Neural cell (in vitro differentiated cells): ENCODE data around the gene PSD2. TPM values are rescaled to one million over a fixed set of nuclear protein-coding genes. Genes with fewer than 3 reads are reported as not detected.
A peak's percentile ranks its signal among the peaks of the same experiment; 100 is the strongest.

Experiments
- H2AFZ ChIP-seq: fragments of 200-600, 300-800 bp; sonication (generic), shearing (Covaris generic); 2 replicates; pipeline ENCODE4 v1.6.0; 2014; ENCODE audit warnings: low read depth, mild to moderate bottlenecking, antibody characterized with exemption, low read length, moderate library complexity
- H3F3A ChIP-seq: fragments of 200-600 bp; shearing (Covaris generic); 2 replicates; pipeline ENCODE4 v1.6.1; 2016; ENCODE audit warnings: mild to moderate bottlenecking, moderate library complexity, mixed read lengths, antibody characterized with exemption, low read length; ENCODE audit not compliant: insufficient read depth, poor library complexity, severe bottlenecking
- H3K27ac ChIP-seq: fragments of 200-600, 300-800 bp; sonication (generic), shearing (Covaris generic); 2 replicates; pipeline ENCODE4 v1.5.1; 2014; ENCODE audit warnings: mild to moderate bottlenecking, low read length, moderate library complexity
- H3K27me3 ChIP-seq: fragments of 300-800, 200-600 bp; sonication (generic), shearing (Covaris generic); 2 replicates; pipeline ENCODE4 v1.6.0; 2014; ENCODE audit warnings: mild to moderate bottlenecking, low read depth, low read length, moderate library complexity; ENCODE audit not compliant: insufficient read depth
- H3K36me3 ChIP-seq: fragments of 300-800, 200-600 bp; sonication (generic), shearing (Covaris generic); 2 replicates; pipeline ENCODE4 v1.5.1; 2014; ENCODE audit warnings: mild to moderate bottlenecking, antibody characterized with exemption, low read length, moderate library complexity; ENCODE audit not compliant: insufficient read depth
- H3K4me2 ChIP-seq: fragments of 300-800, 200-600 bp; sonication (generic), shearing (Covaris generic); 2 replicates; pipeline ENCODE4 v1.6.0; 2014; ENCODE audit warnings: mild to moderate bottlenecking, low read length
- H3K4me3 ChIP-seq: fragments of 300-800, 200-600 bp; sonication (generic), shearing (Covaris generic); 2 replicates; pipeline ENCODE4 v1.5.1; 2014; ENCODE audit warnings: mild to moderate bottlenecking, low read length, moderate library complexity
- H3K79me2 ChIP-seq: fragments of 200-600 bp; shearing (Covaris generic); replicated peaks from 2 replicates; pipeline ENCODE4 v1.6.0; 2014; ENCODE audit warnings: mild to moderate bottlenecking, low read length, moderate library complexity; ENCODE audit not compliant: insufficient read depth
- H3K9ac ChIP-seq: fragments of 300-800, 200-600 bp; sonication (generic), shearing (Covaris generic); 2 replicates; pipeline ENCODE4 v1.6.1; 2016; ENCODE audit warnings: mild to moderate bottlenecking, low read length, mixed read lengths
- H3K9me2 ChIP-seq: fragments of 200-600 bp; shearing (Covaris generic); 2 replicates; pipeline ENCODE4 v1.6.1; 2016; ENCODE audit warnings: mild to moderate bottlenecking, low read length, mixed read lengths; ENCODE audit not compliant: insufficient read depth
- H3K9me3 ChIP-seq: fragments of 200-600, 300-800 bp; sonication (generic), shearing (Covaris generic); 2 replicates; pipeline ENCODE4 v1.6.1; 2016; ENCODE audit warnings: mild to moderate bottlenecking, mixed run types, low read length, moderate library complexity, mixed read lengths
- H4K20me1 ChIP-seq: fragments of 200-600 bp; shearing (Covaris generic); 2 replicates; pipeline ENCODE4 v1.6.1; 2016; ENCODE audit warnings: mild to moderate bottlenecking, mixed run types; ENCODE audit not compliant: insufficient read depth
- EP300 ChIP-seq: fragments of 450-650 bp; conservative IDR thresholded peaks from 2 replicates; pipeline ENCODE4 v1.6.1; 2014; ENCODE audit warnings: antibody characterized with exemption, mild to moderate bottlenecking, moderate library complexity; ENCODE audit not compliant: poor library complexity, severe bottlenecking
- EZH2 ChIP-seq: fragments of 200-600, 300-800 bp; shearing (Covaris generic), sonication (generic); IDR thresholded peaks from 2 replicates; pipeline ENCODE4 v1.6.1; 2014; ENCODE audit warnings: antibody characterized with exemption, low read length, borderline replicate concordance, mild to moderate bottlenecking; ENCODE audit not compliant: insufficient read depth, poor library complexity, severe bottlenecking
- MXI1 ChIP-seq: fragments of 450-650 bp; conservative IDR thresholded peaks from 2 replicates; pipeline ENCODE4 v1.6.1; 2014; ENCODE audit warnings: antibody characterized with exemption, mild to moderate bottlenecking; ENCODE audit not compliant: poor library complexity, severe bottlenecking
- POLR2AphosphoS5 ChIP-seq: IDR thresholded peaks from 2 replicates; pipeline ENCODE4 v1.6.1; 2012
- RAD21 ChIP-seq: fragments of 450-650 bp; conservative IDR thresholded peaks from 2 replicates; pipeline ENCODE4 v1.6.1; 2014; ENCODE audit warnings: antibody characterized with exemption, mild to moderate bottlenecking, moderate library complexity
- SMC3 ChIP-seq: fragments of 450-650 bp; conservative IDR thresholded peaks from 2 replicates; pipeline ENCODE4 v1.6.1; 2014; ENCODE audit warnings: antibody characterized with exemption, mild to moderate bottlenecking, moderate library complexity; ENCODE audit not compliant: poor library complexity
- TAF1 ChIP-seq: IDR thresholded peaks from 2 replicates; pipeline ENCODE4 v1.6.1; 2012; ENCODE audit warnings: low read depth
- polyA plus RNA-seq: library from polyadenylated mRNA; depleted of rRNA; stranded (reverse); fragments of >200 nt; gene quantifications from 2 replicates; pipeline ENCODE4 v1.2.3, GENCODE V29; 2014
- TF ChIP-seq, protein P1 (sequence below): fragments of 450-650 bp; IDR thresholded peaks from 2 replicates; pipeline ENCODE4 v1.5.1; 2014; ENCODE audit warnings: antibody characterized with exemption, mild to moderate bottlenecking, moderate library complexity; ENCODE audit not compliant: poor library complexity, severe bottlenecking
- TF ChIP-seq, protein P2 (sequence below): IDR thresholded peaks from 2 replicates; pipeline ENCODE4 v1.6.1; 2012; ENCODE audit warnings: borderline replicate concordance

The PSD2 gene
- polyA plus RNA-seq, 1 donor from 2014 or later, result 33.4 TPM

DNA sequence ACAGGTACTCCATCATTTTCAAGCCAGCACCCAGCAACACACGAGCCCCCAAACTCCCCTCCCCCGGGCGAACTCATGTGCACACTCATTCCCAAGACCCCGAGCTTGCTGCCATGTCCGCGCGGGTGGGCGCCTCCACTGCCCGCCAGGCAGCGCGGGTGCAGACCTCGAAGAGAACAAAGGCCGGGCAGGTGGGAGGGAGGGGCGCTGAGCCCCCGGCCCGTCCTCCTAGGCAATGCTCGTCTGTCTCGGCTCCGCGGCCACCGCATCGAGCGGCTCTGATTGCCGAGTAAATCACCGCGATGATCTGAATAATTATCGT, 47.1 kb upstream of the PSD2 start:
- Histone ChIP-seq H3F3A (no peaks in the 10 kb centered on the region), H3K4me2 (no peak overlapping the region), H2AFZ (no peak overlapping the region), H3K27me3 (peaks cover 30% of the 10 kb centered on the region), H4K20me1 (no peaks in the 10 kb centered on the region), H3K27ac (peak overlapping the region; percentile 30), H3K9ac (peak overlapping the region; percentile 38), H3K9me2 (no peaks in the 10 kb centered on the region), H3K79me2 (no peaks in the 10 kb centered on the region), H3K4me3 (peak overlapping the region; percentile 59), H3K36me3 (no peaks in the 10 kb centered on the region), H3K9me3 (no peaks in the 10 kb centered on the region)
- TF ChIP-seq SMC3 (no peak), RAD21 (no peak), TAF1 (no peak), POLR2AphosphoS5 (no peak), EP300 (no peak), MXI1 (no peak), EZH2 (no peak)
- TF ChIP-seq, protein P1, sequence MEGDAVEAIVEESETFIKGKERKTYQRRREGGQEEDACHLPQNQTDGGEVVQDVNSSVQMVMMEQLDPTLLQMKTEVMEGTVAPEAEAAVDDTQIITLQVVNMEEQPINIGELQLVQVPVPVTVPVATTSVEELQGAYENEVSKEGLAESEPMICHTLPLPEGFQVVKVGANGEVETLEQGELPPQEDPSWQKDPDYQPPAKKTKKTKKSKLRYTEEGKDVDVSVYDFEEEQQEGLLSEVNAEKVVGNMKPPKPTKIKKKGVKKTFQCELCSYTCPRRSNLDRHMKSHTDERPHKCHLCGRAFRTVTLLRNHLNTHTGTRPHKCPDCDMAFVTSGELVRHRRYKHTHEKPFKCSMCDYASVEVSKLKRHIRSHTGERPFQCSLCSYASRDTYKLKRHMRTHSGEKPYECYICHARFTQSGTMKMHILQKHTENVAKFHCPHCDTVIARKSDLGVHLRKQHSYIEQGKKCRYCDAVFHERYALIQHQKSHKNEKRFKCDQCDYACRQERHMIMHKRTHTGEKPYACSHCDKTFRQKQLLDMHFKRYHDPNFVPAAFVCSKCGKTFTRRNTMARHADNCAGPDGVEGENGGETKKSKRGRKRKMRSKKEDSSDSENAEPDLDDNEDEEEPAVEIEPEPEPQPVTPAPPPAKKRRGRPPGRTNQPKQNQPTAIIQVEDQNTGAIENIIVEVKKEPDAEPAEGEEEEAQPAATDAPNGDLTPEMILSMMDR, result no peak
- TF ChIP-seq, protein P2, sequence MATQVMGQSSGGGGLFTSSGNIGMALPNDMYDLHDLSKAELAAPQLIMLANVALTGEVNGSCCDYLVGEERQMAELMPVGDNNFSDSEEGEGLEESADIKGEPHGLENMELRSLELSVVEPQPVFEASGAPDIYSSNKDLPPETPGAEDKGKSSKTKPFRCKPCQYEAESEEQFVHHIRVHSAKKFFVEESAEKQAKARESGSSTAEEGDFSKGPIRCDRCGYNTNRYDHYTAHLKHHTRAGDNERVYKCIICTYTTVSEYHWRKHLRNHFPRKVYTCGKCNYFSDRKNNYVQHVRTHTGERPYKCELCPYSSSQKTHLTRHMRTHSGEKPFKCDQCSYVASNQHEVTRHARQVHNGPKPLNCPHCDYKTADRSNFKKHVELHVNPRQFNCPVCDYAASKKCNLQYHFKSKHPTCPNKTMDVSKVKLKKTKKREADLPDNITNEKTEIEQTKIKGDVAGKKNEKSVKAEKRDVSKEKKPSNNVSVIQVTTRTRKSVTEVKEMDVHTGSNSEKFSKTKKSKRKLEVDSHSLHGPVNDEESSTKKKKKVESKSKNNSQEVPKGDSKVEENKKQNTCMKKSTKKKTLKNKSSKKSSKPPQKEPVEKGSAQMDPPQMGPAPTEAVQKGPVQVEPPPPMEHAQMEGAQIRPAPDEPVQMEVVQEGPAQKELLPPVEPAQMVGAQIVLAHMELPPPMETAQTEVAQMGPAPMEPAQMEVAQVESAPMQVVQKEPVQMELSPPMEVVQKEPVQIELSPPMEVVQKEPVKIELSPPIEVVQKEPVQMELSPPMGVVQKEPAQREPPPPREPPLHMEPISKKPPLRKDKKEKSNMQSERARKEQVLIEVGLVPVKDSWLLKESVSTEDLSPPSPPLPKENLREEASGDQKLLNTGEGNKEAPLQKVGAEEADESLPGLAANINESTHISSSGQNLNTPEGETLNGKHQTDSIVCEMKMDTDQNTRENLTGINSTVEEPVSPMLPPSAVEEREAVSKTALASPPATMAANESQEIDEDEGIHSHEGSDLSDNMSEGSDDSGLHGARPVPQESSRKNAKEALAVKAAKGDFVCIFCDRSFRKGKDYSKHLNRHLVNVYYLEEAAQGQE, result no peak

DNA sequence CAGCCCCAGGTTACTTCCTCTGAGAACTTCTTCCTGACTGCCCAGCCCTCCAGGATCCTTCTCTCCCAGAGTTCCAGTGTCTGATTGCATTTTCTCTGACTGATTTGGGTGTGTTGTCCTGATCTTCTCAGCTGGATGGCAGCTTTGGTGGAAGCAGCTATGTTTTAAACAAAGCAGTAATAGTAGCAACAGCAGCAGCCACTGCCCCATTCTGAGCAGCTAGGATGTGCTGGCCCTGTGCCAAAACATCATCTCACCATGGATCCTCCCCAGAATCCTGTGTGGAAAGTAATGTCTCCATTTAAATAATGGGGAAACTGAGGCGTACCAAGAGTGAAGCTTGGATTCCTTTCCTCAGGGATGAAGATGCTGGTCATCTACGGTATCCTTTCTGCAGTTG, 46.4 kb upstream of the PSD2 start:
- no peaks in the 10 kb centered on the region for H4K20me1 ChIP-seq
- H3K36me3 ChIP-seq, result no peaks in the 10 kb centered on the region
- H3K9ac ChIP-seq, result no peak overlapping the region
- H3K9me2 ChIP-seq, result no peaks in the 10 kb centered on the region
- H3K4me3 ChIP-seq, result no peak overlapping the region
- peaks cover 30% of the 10 kb centered on the region for H3K27me3 ChIP-seq
- no peak overlapping the region for H2AFZ ChIP-seq
- no peak overlapping the region for H3K4me2 ChIP-seq
- TF ChIP-seq EP300 (no peak), MXI1 (no peak), SMC3 (no peak), RAD21 (no peak), TAF1 (no peak), POLR2AphosphoS5 (no peak), EZH2 (no peak)
- TF ChIP-seq, protein P1, result no peak
- TF ChIP-seq, protein P2, result no peak
- H3F3A ChIP-seq, result no peaks in the 10 kb centered on the region
- no peaks in the 10 kb centered on the region for H3K79me2 ChIP-seq
- no peak overlapping the region for H3K27ac ChIP-seq
- H3K9me3 ChIP-seq, result no peaks in the 10 kb centered on the region
